IMR-90 (cell line): Measurements from ENCODE around the gene STARD10. TPM values are rescaled to one million over a fixed set of nuclear protein-coding genes. Genes with fewer than 3 reads are reported as not detected.

Source experiments
- ATAC-seq: fragments of 200-7000 bp; cut with Tn5 transposase; 2 replicates; pipeline ENCODE4 v1.9.1; 2020; ENCODE audit warnings: low read depth, mild to moderate bottlenecking, moderate library complexity
- BruUV-seq: library from RNA; stranded (reverse); fragments of 400-500 nt; replicated peaks from 2 replicates; lab custom pipeline; 2021; lab: Mats Ljungman, UMichigan
- CTCF ChIA-PET: fragments of 300-600 bp; formaldehyde crosslinking; extraction: SDS; loops from one replicate; lab custom pipeline; 2021; ENCODE audit warnings: antibody characterized with exemption; lab: Yijun Ruan, JAX
- POLR2A ChIA-PET: fragments of 300-600 bp; sonication (Branson Sonifier 250); formaldehyde crosslinking; loops from one replicate; lab custom pipeline; 2022; ENCODE audit warnings: antibody characterized with exemption; ENCODE audit not compliant: unreplicated experiment; lab: Charles Lee
- DNase-seq: peaks from one replicate; pipeline ENCODE4 v3.0.0; 2013
- H2AFZ ChIP-seq: replicated peaks from 2 replicates; pipeline ENCODE3; 2013; ENCODE audit warnings: low read length, mild to moderate bottlenecking; ENCODE audit not compliant: poor library complexity
- H2AK5ac ChIP-seq: 2 replicates; pipeline ENCODE4 v1.6.1; 2013; ENCODE audit warnings: low read depth, low read length, inconsistent platforms
- H2AK9ac ChIP-seq: replicated peaks from 2 replicates; pipeline ENCODE3; 2013; ENCODE audit warnings: mild to moderate bottlenecking, low read depth, low read length, moderate library complexity; ENCODE audit not compliant: poor library complexity
- H2BK120ac ChIP-seq: 2 replicates; pipeline ENCODE4 v1.6.1; 2013; ENCODE audit warnings: low read depth, low read length, inconsistent platforms
- H2BK15ac ChIP-seq: 3 replicates; pipeline ENCODE4 v1.6.1; 2013; ENCODE audit warnings: low read depth, low read length, inconsistent platforms
- H2BK20ac ChIP-seq: 2 replicates; pipeline ENCODE4 v1.6.1; 2013; ENCODE audit warnings: low read depth, mild to moderate bottlenecking, inconsistent platforms, low read length, moderate library complexity
- H2BK5ac ChIP-seq: 2 replicates; pipeline ENCODE4 v1.6.1; 2013; ENCODE audit warnings: mild to moderate bottlenecking, low read depth, low read length, inconsistent platforms; ENCODE audit not compliant: poor library complexity, severe bottlenecking
- H3K14ac ChIP-seq: replicated peaks from 2 replicates; pipeline ENCODE4 v1.6.1; 2013; ENCODE audit warnings: low read depth, low read length, inconsistent platforms
- H3K18ac ChIP-seq: 2 replicates; pipeline ENCODE4 v1.6.1; 2013; ENCODE audit warnings: low read depth, low read length, control low read depth
- H3K23ac ChIP-seq: 2 replicates; pipeline ENCODE4 v1.6.1; 2013; ENCODE audit warnings: low read depth, low read length, inconsistent platforms
- H3K27ac ChIP-seq: 2 replicates; pipeline ENCODE4 v1.5.1; 2013; ENCODE audit warnings: mild to moderate bottlenecking, control low read depth, low read length; ENCODE audit not compliant: insufficient read depth
- H3K27me3 ChIP-seq: 2 replicates; pipeline ENCODE4 v1.6.1; 2013; ENCODE audit warnings: low read length; ENCODE audit not compliant: control insufficient read depth, insufficient read depth
- H3K36me3 ChIP-seq: 2 replicates; pipeline ENCODE4 v1.6.1; 2013; ENCODE audit warnings: low read length, mixed read lengths; ENCODE audit not compliant: control insufficient read depth, insufficient read depth
- H3K4ac ChIP-seq: 2 replicates; pipeline ENCODE4 v1.6.1; 2013; ENCODE audit warnings: low read depth, low read length, inconsistent platforms
- H3K4me1 ChIP-seq: 2 replicates; pipeline ENCODE4 v1.6.1; 2013; ENCODE audit warnings: low read length, mixed read lengths; ENCODE audit not compliant: control insufficient read depth, insufficient read depth
- H3K4me2 ChIP-seq: 2 replicates; pipeline ENCODE4 v1.6.1; 2013; ENCODE audit warnings: low read depth, mild to moderate bottlenecking, control low read depth, low read length, moderate library complexity
- H3K4me3 ChIP-seq: 2 replicates; pipeline ENCODE4 v1.5.1; 2013; ENCODE audit warnings: low read depth, mild to moderate bottlenecking, control low read depth, low read length, moderate library complexity; ENCODE audit not compliant: insufficient read depth
- H3K56ac ChIP-seq: 2 replicates; pipeline ENCODE4 v1.6.1; 2013; ENCODE audit warnings: low read length, inconsistent platforms; ENCODE audit not compliant: insufficient read depth; ENCODE audit errors: extremely low read depth
- H3K79me1 ChIP-seq, 2 experiments: 2 replicates each; pipeline ENCODE4 v1.6.1; 2013; ENCODE audit warnings: low read length in 2 of 2, inconsistent platforms in 1 of 2, low read depth in 1 of 2
- H3K9ac ChIP-seq: 2 replicates; pipeline ENCODE4 v1.6.1; 2013; ENCODE audit warnings: low read depth, low read length, control low read depth
- H3K9me1 ChIP-seq: 2 replicates; pipeline ENCODE4 v1.6.1; 2013; ENCODE audit warnings: low read length, inconsistent platforms; ENCODE audit not compliant: insufficient read depth
- H3K9me3 ChIP-seq: 2 replicates; pipeline ENCODE4 v1.6.1; 2013; ENCODE audit warnings: low read length; ENCODE audit not compliant: control insufficient read depth, insufficient read depth
- H4K20me1 ChIP-seq: 2 replicates; pipeline ENCODE4 v1.6.1; 2013; ENCODE audit warnings: low read length, inconsistent platforms; ENCODE audit not compliant: insufficient read depth
- H4K5ac ChIP-seq: 2 replicates; pipeline ENCODE4 v1.6.1; 2013; ENCODE audit warnings: mild to moderate bottlenecking, low read depth, low read length, control low read depth
- H4K8ac ChIP-seq, 2 experiments: 2 replicates each; pipeline ENCODE4 v1.6.1; 2013; ENCODE audit warnings: low read depth in 2 of 2, low read length in 2 of 2, control low read depth in 1 of 2, inconsistent platforms in 1 of 2
- H4K91ac ChIP-seq: 2 replicates; pipeline ENCODE4 v1.6.1; 2013; ENCODE audit warnings: low read depth, low read length, inconsistent platforms; ENCODE audit not compliant: insufficient read depth
- CEBPB ChIP-seq: IDR thresholded peaks from 2 replicates; pipeline ENCODE4 v1.6.1; 2012; ENCODE audit warnings: low read depth, low read length, improper control_type of control experiment
- CHD1 ChIP-seq: IDR thresholded peaks from 2 replicates; pipeline ENCODE4 v1.6.1; 2012; ENCODE audit warnings: low read depth, low read length, improper control_type of control experiment
- FOS ChIP-seq: fragments of 150-350 bp; IDR thresholded peaks from 2 replicates; pipeline ENCODE4 v1.6.1; 2016; ENCODE audit warnings: low read depth, low read length
- MAFK ChIP-seq: IDR thresholded peaks from 2 replicates; pipeline ENCODE4 v1.6.1; 2012; ENCODE audit warnings: low read depth, low read length, improper control_type of control experiment
- MAZ ChIP-seq: IDR thresholded peaks from 2 replicates; pipeline ENCODE4 v1.6.1; 2012; ENCODE audit warnings: low read depth, mild to moderate bottlenecking, low read length, improper control_type of control experiment, moderate library complexity, borderline replicate concordance
- MXI1 ChIP-seq: IDR thresholded peaks from 2 replicates; pipeline ENCODE4 v1.6.1; 2012; ENCODE audit warnings: low read depth, mild to moderate bottlenecking, low read length, moderate library complexity, borderline replicate concordance
- NFE2L2 ChIP-seq: fragments of 150-350 bp; IDR thresholded peaks from 2 replicates; pipeline ENCODE4 v1.6.1; 2016; ENCODE audit warnings: low read depth, mild to moderate bottlenecking, low read length
- POLR2A ChIP-seq: IDR thresholded peaks from 2 replicates; pipeline ENCODE4 v1.6.1; 2012; ENCODE audit warnings: mild to moderate bottlenecking, low read depth, low read length
- RCOR1 ChIP-seq: IDR thresholded peaks from 2 replicates; pipeline ENCODE4 v1.6.1; 2012; ENCODE audit warnings: mild to moderate bottlenecking, low read length, improper control_type of control experiment; ENCODE audit not compliant: insufficient replicate concordance
- RFX5 ChIP-seq: IDR thresholded peaks from 2 replicates; pipeline ENCODE4 v1.8.0; 2012; ENCODE audit warnings: low read depth, mild to moderate bottlenecking, low read length, moderate library complexity
- SMC3 ChIP-seq: fragments of 150-350 bp; IDR thresholded peaks from 2 replicates; pipeline ENCODE4 v1.6.1; 2016; ENCODE audit warnings: low read depth, mild to moderate bottlenecking, antibody characterized with exemption, low read length, moderate library complexity
- WGBS, 2 experiments: methylation state at CpG; one replicate each; pipeline versions ENCODE4 v1.1.5 to v1.1.7; 2013; ENCODE audit warnings: missing lambda C conversion rate in 2 of 2; ENCODE audit not compliant: insufficient read length in 1 of 2; ENCODE audit errors: extremely low coverage in 2 of 2; 5-methylcytosine and 5-hydroxymethylcytosine counted together
- dilution Hi-C: fragments of 300-500 bp; cut with HindIII; formaldehyde crosslinking; loops from one replicate; pipeline ENCODE4 v1.14.3; 2018; ENCODE audit warnings: low sequenced_read_pairs; ENCODE audit not compliant: unreplicated experiment
- in situ Hi-C: fragments of 300-500 bp; cut with MboI; formaldehyde crosslinking; loops from 3 replicates; pipeline ENCODE4 v1.14.3; 2019; ENCODE audit warnings: low sequenced_read_pairs, inconsistent platforms, mixed read lengths
- intact Hi-C: fragments of 100-400 bp; cut with micrococcal nuclease; formaldehyde crosslinking; loops from 2 replicates; pipeline ENCODE4 v1.10.0; 2022
- polyA plus RNA-seq, 3 experiments: library from polyadenylated mRNA; depleted of rRNA; stranded (reverse); fragments of >200 nt; gene quantifications; 2 replicates each; pipeline ENCODE4 v1.2.3, GENCODE V29; 2012; ENCODE audit warnings: low replicate concordance in 1 of 3
- total RNA-seq: library from RNA; depleted of rRNA; stranded (reverse); fragments of >200 nt; gene quantifications from 2 replicates; pipeline ENCODE4 v1.2.3, GENCODE V29; 2012
- TF ChIP-seq, protein P1 (sequence below): fragments of 150-350 bp; IDR thresholded peaks from 2 replicates; pipeline ENCODE4 v1.6.1; 2016; ENCODE audit warnings: low read depth, mild to moderate bottlenecking, low read length, moderate library complexity, borderline replicate concordance
- TF ChIP-seq, protein P2 (sequence below): fragments of 150-350 bp; IDR thresholded peaks from 2 replicates; pipeline ENCODE4 v1.6.1; 2017; ENCODE audit warnings: mild to moderate bottlenecking, antibody characterized with exemption, low read length, low read depth

STARD10 gene
- total and polyA plus RNA-seq, 2 of the 4 experiments (the other 2 are of a cell fraction): 23.8 to 37.4 TPM

DNA sequence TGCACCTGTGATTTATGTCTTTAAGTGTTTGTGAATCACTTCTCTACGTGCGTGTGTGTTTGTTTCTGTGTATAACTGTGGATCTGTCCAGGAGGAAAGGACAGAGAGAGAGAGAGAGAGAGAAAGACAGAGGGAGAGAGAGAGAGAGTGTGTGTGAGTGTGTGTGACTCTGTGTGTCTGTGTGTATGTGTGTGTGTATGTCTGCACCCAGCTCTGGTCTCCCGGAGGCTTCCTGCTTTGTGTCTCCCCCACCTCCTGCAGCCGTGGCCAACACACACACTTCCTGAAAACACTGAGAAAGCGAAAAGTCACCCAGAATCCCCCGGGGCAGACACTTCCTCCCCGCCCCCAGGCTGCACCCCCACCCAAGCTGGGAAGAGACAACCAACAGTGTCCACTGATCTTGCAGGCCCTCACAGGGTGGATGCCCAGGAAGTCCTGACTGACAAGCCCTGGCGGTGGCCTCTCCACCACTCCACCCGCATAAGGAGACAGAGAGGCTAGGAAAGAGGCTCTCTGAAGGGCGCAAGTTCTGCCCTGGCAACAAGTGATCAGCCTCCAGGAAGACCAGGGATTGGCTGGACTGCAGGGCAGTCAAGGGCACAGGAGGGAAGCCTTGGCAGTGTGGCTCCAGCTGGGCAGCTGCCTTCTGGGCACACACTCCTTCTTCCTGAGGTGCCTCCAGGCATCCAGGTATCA is 71.6 kb downstream of the STARD10 start (continued):
- TF ChIP-seq RFX5 (peak; percentile 98), CHD1 (no peak)

DNA sequence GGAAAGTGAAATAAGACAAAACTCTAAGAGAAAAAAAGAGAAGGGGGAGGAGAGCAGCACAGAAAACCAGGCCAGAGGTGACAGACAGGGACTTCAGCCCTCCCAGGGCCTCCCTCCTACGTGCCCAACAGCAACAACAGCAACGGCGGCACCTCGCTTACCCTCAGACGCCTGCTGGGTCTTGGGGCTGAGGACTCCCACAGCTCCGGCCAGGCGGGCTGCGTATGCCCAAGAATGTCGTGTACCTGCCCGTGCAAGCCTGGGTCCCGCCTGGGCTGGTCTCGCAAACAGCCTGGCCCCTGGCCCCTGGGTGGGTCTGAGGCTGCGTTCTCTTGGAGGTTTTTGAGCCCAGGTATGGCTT is 72.2 kb downstream of the STARD10 start:
- ChIA-PET CTCF (no interaction called here), POLR2A (no interaction called here)
- no peaks in the 10 kb centered on the region for H3K9me3 ChIP-seq
- H3K4me1 ChIP-seq: peaks cover 27% of the 10 kb centered on the region
- no peak for DNase-seq
- peak overlapping the region; percentile 80 for H2BK5ac ChIP-seq
- H3K56ac ChIP-seq: peak overlapping the region; percentile 81; the same call in 1 of the 2 replicates
- peak overlapping the region; percentile 97 for H2AFZ ChIP-seq
- in situ Hi-C loops: loop anchor here (5.0 to 10.0 kb wide), 4 partner anchors 71 to 563 kb away; partner anchors contain the start of genes FCHSD2 and STARD10
- ATAC-seq: peak; percentile 12
- H2BK15ac ChIP-seq: no peak overlapping the region
- BruUV-seq: TSS peak; percentile 68
- H3K4me3 ChIP-seq: peak overlapping the region; percentile 41
- peak overlapping the region; percentile 15 for H2BK120ac ChIP-seq
- H3K14ac ChIP-seq: peak overlapping the region; percentile 95
- peak overlapping the region; percentile 93 for H3K27ac ChIP-seq
- peak overlapping the region; percentile 65 to 99 for H4K8ac ChIP-seq
- 40% methylated on average over 5 of the region's 13 CpGs; no CpG with 5 or more reads in 1 of the 2 experiments for WGBS, 2 experiments
- H3K36me3 ChIP-seq: peaks cover 15% of the 10 kb centered on the region
- no peaks in the 10 kb centered on the region for H3K27me3 ChIP-seq
- TF ChIP-seq SMC3: no peak
- no peak for TF ChIP-seq CEBPB
- TF ChIP-seq RFX5: no peak
- TF ChIP-seq, protein P1, sequence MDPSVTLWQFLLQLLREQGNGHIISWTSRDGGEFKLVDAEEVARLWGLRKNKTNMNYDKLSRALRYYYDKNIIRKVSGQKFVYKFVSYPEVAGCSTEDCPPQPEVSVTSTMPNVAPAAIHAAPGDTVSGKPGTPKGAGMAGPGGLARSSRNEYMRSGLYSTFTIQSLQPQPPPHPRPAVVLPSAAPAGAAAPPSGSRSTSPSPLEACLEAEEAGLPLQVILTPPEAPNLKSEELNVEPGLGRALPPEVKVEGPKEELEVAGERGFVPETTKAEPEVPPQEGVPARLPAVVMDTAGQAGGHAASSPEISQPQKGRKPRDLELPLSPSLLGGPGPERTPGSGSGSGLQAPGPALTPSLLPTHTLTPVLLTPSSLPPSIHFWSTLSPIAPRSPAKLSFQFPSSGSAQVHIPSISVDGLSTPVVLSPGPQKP: no peak
- TF ChIP-seq MXI1: no peak
- no peak for TF ChIP-seq MAZ
- no peak for TF ChIP-seq MAFK
- TF ChIP-seq, protein P2, sequence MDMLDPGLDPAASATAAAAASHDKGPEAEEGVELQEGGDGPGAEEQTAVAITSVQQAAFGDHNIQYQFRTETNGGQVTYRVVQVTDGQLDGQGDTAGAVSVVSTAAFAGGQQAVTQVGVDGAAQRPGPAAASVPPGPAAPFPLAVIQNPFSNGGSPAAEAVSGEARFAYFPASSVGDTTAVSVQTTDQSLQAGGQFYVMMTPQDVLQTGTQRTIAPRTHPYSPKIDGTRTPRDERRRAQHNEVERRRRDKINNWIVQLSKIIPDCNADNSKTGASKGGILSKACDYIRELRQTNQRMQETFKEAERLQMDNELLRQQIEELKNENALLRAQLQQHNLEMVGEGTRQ: no peak
- no peak for TF ChIP-seq POLR2A
- TF ChIP-seq FOS: no peak
- TF ChIP-seq NFE2L2: no peak
- no peak for TF ChIP-seq RCOR1
- peak overlapping the region; percentile 98 for H3K4ac ChIP-seq
- peak overlapping the region; percentile 71 for H4K5ac ChIP-seq
- peaks cover 27% of the 10 kb centered on the region for H3K9me1 ChIP-seq
- peak overlapping the region; percentile 78 for H3K9ac ChIP-seq
- peaks cover 49% of the 10 kb centered on the region for H4K20me1 ChIP-seq
- peak overlapping the region; percentile 74 for H3K18ac ChIP-seq
- peaks cover 42 to 95% of the 10 kb centered on the region in 2 experiments for H3K79me1 ChIP-seq
- intact Hi-C loops: no loop called here
- peak overlapping the region; percentile 90 for H3K23ac ChIP-seq
- peak overlapping the region; percentile 96 for H2AK9ac ChIP-seq
- H3K4me2 ChIP-seq: peak overlapping the region; percentile 87
- H4K91ac ChIP-seq: peak overlapping the region; percentile 85
- dilution Hi-C loops: no loop called here
- H2AK5ac ChIP-seq: peak overlapping the region; percentile 69
- H2BK20ac ChIP-seq: no peak overlapping the region
